DOHH2 (cell line): ENCODE data around the gene MOCS3.
A peak's percentile ranks its signal among the peaks of the same experiment; 100 is the strongest.

Experiments used
- EZH2phosphoT487 ChIP-seq: fragments of 200-600 bp; sonication (generic); IDR thresholded peaks from 2 replicates; pipeline ENCODE4 v1.6.1; 2017; ENCODE audit warnings: borderline replicate concordance, mild to moderate bottlenecking, antibody characterized with exemption, low read length, moderate library complexity, mixed read lengths
- TF ChIP-seq, protein P1 (sequence below): fragments of 200-600 bp; sonication (generic); IDR thresholded peaks from one replicate; pipeline ENCODE4 v1.5.1; 2014; ENCODE audit warnings: antibody characterized with exemption, mild to moderate bottlenecking, low read depth, low read length; ENCODE audit not compliant: poor library complexity, severe bottlenecking

DNA sequence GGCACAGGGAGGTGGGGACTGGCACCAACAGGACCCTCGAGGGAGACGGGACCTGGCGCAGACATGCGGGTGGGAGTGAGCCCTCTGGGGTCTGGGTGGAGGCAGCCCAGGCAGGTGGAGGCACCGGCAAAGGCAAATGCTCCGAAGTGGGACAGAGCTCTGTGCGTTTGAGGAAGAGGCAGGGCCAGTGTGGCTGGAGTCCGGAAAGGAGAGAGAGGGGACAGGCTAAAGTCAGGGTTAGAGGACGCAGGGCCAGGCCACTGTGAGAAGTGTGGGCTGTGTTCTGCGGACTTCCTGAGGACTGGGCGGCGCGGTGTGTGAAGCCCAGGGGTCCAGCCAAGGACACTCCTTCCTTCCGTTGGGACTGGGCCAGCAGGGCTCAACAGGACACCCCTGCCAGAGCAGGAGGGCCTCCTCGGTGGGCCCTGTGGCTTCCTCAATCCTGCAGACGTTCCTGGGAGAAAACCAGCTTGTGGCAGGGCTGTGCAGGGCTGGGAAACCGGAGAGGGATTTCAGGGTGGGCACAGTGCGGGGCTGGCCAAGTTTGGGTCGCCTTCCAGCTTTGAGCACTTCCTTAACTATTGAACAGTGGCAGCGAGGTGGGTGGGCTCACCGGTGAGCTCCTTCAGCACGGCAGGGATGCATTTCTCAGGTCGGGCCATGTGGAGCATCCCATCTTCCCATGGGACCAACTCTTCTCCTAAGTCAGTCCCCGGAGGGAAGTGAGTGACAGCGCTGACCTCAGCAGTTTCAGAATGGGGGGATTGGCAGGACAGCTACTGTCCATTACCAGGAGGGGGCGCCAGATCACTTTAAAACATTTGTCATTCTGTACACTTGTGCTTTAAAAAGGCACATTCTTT is 22.5 kb downstream of the MOCS3 start:
- TF ChIP-seq, protein P1, sequence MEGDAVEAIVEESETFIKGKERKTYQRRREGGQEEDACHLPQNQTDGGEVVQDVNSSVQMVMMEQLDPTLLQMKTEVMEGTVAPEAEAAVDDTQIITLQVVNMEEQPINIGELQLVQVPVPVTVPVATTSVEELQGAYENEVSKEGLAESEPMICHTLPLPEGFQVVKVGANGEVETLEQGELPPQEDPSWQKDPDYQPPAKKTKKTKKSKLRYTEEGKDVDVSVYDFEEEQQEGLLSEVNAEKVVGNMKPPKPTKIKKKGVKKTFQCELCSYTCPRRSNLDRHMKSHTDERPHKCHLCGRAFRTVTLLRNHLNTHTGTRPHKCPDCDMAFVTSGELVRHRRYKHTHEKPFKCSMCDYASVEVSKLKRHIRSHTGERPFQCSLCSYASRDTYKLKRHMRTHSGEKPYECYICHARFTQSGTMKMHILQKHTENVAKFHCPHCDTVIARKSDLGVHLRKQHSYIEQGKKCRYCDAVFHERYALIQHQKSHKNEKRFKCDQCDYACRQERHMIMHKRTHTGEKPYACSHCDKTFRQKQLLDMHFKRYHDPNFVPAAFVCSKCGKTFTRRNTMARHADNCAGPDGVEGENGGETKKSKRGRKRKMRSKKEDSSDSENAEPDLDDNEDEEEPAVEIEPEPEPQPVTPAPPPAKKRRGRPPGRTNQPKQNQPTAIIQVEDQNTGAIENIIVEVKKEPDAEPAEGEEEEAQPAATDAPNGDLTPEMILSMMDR = peak; percentile 94
- TF ChIP-seq EZH2phosphoT487 = no peak
